ENCODE measurements around the gene WDR74.

WDR74 gene

DNA sequence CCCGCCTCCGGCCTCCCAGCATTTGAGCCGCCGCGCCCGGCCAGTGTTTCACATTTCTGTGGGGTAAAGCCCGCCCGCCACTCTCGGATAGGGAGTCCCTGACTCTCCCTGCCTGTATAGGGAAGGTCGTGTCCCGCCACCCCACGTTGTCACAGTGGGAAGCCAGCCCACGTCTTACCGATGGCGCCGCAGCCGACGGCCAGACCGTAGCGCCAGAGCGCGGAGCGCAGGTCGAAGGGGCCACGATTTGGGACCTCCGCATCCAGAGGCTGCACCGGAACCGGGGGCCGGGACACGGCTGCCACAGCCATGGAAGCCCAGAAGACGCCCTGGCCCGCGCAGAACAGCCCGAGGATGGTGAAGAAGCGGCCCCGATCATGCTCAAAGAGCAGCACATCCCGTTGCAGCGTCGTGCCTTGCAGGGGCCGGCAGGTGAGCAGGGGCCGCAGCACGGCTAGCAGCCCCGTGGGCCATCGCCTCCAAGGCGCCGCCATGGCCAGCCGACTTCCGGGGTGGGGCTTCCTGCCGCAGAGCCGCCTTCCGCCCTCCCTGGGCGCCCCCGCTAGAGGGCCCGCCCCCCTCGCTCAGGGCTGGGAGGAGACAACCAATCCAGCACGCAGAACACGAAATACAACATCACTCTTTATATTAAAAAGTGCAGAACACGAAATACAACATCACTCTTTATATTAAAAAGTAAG lies 47.7 kb downstream of the WDR74 start, which contains the start of gene TMEM223:
TMEM223 (minus strand) TSS at position 506 of the 701 bp plus-strand sequence; CDS start at position 494, 12 bp downstream.
- DNase-seq (ENCODE audit: low read depth), result peak; percentile 82

DNA sequence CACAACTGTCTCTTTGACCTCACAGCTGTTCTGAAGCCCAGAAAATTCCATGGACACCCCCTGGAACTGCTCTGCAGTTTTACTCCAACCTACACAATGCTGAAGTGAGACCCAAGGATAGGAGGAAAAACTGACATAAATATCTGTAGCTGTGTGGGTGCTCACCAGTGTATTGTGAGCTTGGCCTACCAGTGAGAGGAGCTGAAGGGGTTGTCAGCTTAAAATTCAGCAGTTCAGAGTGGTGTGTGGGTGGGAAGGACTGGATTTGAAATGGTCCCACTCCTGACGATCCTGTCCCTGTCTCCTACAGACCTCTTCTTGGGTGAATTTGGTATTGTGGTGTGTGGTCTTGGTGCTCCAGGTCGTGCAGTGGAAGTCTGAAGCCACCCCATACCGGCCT lies 49.8 kb downstream of the WDR74 start:
- no peak for DNase-seq (ENCODE audit: low read depth)

DNA sequence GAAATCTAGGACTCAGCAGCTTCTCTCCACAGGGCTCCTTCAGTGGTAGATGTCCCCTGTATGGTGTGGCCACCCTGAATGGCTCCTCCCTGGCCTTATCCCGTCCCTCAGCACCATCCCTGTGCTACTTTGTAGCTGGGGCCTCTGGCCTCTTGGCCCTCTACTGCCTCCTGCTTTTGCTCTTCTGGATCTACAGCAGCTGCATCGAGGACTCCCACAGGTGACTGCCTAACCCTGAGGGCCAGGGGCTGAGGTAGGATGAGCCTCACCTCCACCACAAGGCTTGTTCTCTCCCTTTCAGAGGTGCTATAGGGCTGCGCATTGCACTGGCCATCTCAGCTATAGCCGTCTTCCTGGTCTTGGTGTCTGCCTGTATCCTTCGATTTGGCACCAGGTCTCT lies 50.4 kb downstream of the WDR74 start:
- DNase-seq (ENCODE audit: low read depth), result no peak

DNA sequence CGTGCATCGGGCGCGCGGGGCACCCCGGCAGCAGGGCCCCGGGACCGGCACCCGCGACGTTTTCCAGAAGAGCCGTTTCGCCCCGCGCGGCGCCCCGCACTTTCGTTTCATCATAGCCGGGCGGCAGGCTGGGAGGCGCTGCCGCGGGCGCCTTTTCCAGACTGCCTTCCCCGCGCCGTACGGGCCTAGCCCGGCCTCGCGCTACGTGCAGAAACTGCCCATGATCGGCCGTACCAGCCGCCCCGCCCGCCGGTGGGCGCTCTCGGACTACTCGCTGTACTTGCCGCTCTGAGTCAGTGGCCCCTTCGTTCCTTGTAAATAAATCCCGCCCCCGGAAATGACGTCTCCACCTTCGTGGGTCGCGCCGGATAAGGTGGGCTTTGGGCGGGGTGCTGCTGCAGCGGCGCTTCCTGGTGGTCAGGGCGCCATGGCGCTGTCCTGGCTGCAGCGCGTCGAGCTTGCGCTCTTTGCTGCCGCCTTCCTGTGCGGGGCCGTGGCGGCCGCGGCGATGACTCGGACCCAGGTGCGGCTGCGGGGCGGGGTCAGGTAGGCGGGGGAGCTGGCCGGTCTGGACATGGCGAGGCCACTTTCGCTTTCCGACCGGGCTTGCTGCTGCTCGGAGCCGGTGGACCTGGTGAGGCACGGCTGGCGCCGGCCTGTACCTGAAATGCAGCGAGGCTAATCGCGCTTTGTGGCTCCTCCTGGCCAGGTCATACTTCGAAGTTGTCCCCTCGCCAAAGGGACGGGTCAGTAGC lies 52.2 kb downstream of the WDR74 start, which contains the start of gene TMEM179B:
TMEM179B (plus strand) TSS at position 398 of the 755 bp plus-strand sequence; CDS start at position 428, 30 bp downstream.
- peak; percentile 99 for DNase-seq (ENCODE audit: low read depth)

DNA sequence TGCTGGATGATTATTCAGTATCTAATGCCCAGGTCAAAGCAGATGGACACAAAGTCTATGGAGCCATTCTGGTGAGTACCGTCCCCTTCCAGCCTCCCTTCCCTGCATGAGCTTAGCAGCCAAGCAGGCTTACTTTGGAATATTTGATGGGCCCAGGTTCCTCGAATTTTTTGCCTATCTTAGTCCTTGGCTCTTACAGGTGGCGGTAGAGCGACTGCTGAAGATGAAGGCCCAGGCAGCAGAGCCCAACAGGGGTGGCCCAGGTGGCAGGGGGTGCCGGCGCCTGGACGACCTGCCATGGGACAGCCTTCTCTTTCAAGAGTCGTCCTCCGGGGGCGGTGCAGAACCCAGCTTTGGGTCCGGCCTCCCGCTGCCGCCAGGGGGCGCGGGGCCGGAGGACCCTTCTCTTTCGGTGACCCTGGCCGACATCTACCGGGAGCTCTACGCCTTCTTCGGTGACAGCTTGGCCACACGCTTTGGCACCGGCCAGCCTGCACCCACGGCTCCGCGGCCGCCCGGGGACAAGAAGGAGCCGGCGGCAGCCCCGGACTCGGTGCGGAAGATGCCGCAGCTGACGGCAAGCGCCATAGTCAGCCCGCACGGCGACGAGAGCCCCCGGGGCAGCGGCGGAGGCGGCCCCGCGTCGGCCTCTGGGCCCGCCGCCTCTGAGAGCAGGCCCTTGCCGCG lies 52.9 kb downstream of the WDR74 start:
- DNase-seq (ENCODE audit: low read depth), result peak; percentile 70
